Amniotic epithelial cell (primary cell): ENCODE measurements around the gene SMLR1.
"Not testable (repeated sequence)": the region's sequence is repeated elsewhere in the genome, so short reads cannot be mapped to it uniquely, and the experiment has no call there.

Experiments
- DNase-seq: peaks from one replicate; pipeline ENCODE4 v3.0.0-alpha.2; 2010; ENCODE audit warnings: low read depth

The SMLR1 gene

GRCh38 chr6:130827247-130828149, at the start of gene SMLR1:
TSS of gene SMLR1 (plus strand) at chr6:130827406. CDS start at chr6:130827414, 8 bp downstream.
- DNase-seq, result no peak

GRCh38 chr6:130778946-130779657, 48.1 kb upstream of the SMLR1 start:
- DNase-seq, result peak; percentile 69

GRCh38 chr6:130779658-130780033, 47.6 kb upstream of the SMLR1 start:
- peak; percentile 69 for DNase-seq

GRCh38 chr6:130780122-130780521, 47.1 kb upstream of the SMLR1 start:
- DNase-seq, result peak; percentile 54

GRCh38 chr6:130781557-130781956, 45.6 kb upstream of the SMLR1 start:
- no peak for DNase-seq

- no peak for DNase-seq
These were observed 43.6 kb upstream of the SMLR1 start for GRCh38 chr6:130783416-130784107.

GRCh38 chr6:130787726-130788500, 39.3 kb upstream of the SMLR1 start:
- no peak for DNase-seq

- DNase-seq, result no peak
These were observed 38.3 kb upstream of the SMLR1 start for GRCh38 chr6:130788954-130789353.

GRCh38 chr6:130794010-130794697, 33.1 kb upstream of the SMLR1 start:
- DNase-seq, result no peak

- no peak for DNase-seq
These were observed 32.5 kb upstream of the SMLR1 start for GRCh38 chr6:130794738-130795137.

GRCh38 chr6:130796313-130796905, 30.8 kb upstream of the SMLR1 start:
- no peak for DNase-seq

- DNase-seq, result no peak
These were observed 30.1 kb upstream of the SMLR1 start for GRCh38 chr6:130797061-130797460.

- DNase-seq, result not testable (repeated sequence)
These were observed 25.8 kb upstream of the SMLR1 start for GRCh38 chr6:130801368-130801767.

- DNase-seq, result peak; percentile 72
These were observed 16.7 kb upstream of the SMLR1 start for GRCh38 chr6:130810307-130811030.

GRCh38 chr6:130811932-130812331, 15.3 kb upstream of the SMLR1 start:
- peak; percentile 23 for DNase-seq

GRCh38 chr6:130814506-130814905, 12.7 kb upstream of the SMLR1 start:
- no peak for DNase-seq

GRCh38 chr6:130815200-130816071, 11.8 kb upstream of the SMLR1 start:
- peak; percentile 4 for DNase-seq

- DNase-seq, result no peak
These were observed 4.5 kb upstream of the SMLR1 start for GRCh38 chr6:130822736-130823135.
